Kidney (tissue), 14 donors: ENCODE data around the gene MIA. TPM values are rescaled to one million over a fixed set of nuclear protein-coding genes. Genes with fewer than 3 reads are reported as not detected.
A peak's percentile ranks its signal among the peaks of the same experiment; 100 is the strongest.

Experiments used
- DNase-seq, 5 donors: peaks; one replicate each; pipeline ENCODE4 v3.0.0-alpha.2; 2013 to 2020
- FAIRE-seq: peaks from 2 replicates; lab custom pipeline; 2012; peaks lifted over from hg19 to GRCh38; lab: Jason Lieb, UNC
- H3K27ac ChIP-seq, 2 donors: one replicate each; pipeline ENCODE4 v1.7.0; 2013; ENCODE audit warnings: low read depth in 2 of 2, low read length in 2 of 2, inconsistent platforms in 1 of 2
- H3K27me3 ChIP-seq: one replicate; pipeline ENCODE4 v1.7.1; 2013; ENCODE audit warnings: low read length, inconsistent platforms; ENCODE audit not compliant: control insufficient read depth, insufficient read depth
- H3K36me3 ChIP-seq, 3 donors: one replicate each; pipeline versions ENCODE4 v1.7.0 to v1.7.1; 2013; ENCODE audit warnings: low read length in 3 of 3, control low read depth in 1 of 3, inconsistent platforms in 1 of 3; ENCODE audit not compliant: insufficient read depth in 3 of 3, control insufficient read depth in 2 of 3
- H3K4me1 ChIP-seq, 3 donors: one replicate each; pipeline versions ENCODE4 v1.7.0 to v1.7.1; 2013; ENCODE audit warnings: low read length in 3 of 3, inconsistent platforms in 1 of 3, low read depth in 1 of 3; ENCODE audit not compliant: control insufficient read depth in 2 of 3, insufficient read depth in 2 of 3
- H3K4me3 ChIP-seq, 3 donors: one replicate each; pipeline versions ENCODE4 v1.7.0 to v1.8.1; 2013; ENCODE audit warnings: low read length in 3 of 3, control low read depth in 1 of 3, inconsistent platforms in 1 of 3
- H3K9ac ChIP-seq, 3 donors: one replicate each; pipeline versions ENCODE4 v1.7.0 to v1.7.1; 2013; ENCODE audit warnings: low read length in 3 of 3, control low read depth in 1 of 3, inconsistent platforms in 1 of 3
- H3K9me3 ChIP-seq, 3 donors: one replicate each; pipeline versions ENCODE4 v1.7.0 to v1.7.1; 2013; ENCODE audit warnings: low read length in 3 of 3, control low read depth in 1 of 3, inconsistent platforms in 1 of 3; ENCODE audit not compliant: control insufficient read depth in 2 of 3, insufficient read depth in 1 of 3
- intact Hi-C: fragments of 100-400 bp; cut with DNase I; formaldehyde crosslinking; loops from one replicate; pipeline ENCODE4 v1.11.1; 2022
- polyA plus RNA-seq: library from polyadenylated mRNA; stranded (reverse); fragments of 350-450 nt; fragmentation: Illumina TruSeq; extraction: RNeasy Lipid Tissue Mini Kit (QIAGEN cat#74804); gene quantifications from one replicate; pipeline ENCODE4 v1.2.3, GENCODE V29; 2014; ENCODE audit warnings: low read depth, low replicate concordance; ENCODE audit not compliant: insufficient read depth
- total RNA-seq: library from RNA; stranded (reverse); fragmentation: NEBNext Ultra II Directional; extraction: Animal tissue kit (Norgen Biotek cat#: 25700); gene quantifications from one replicate; pipeline ENCODE4 v1.2.1, GENCODE V29; 2021
- TF ChIP-seq, protein P1 (sequence below): IDR thresholded peaks from 3 replicates; pipeline ENCODE4 v1.5.1; 2012; ENCODE audit warnings: mild to moderate bottlenecking, moderate library complexity, borderline replicate concordance; ENCODE audit not compliant: insufficient read depth; ENCODE audit errors: extremely low read depth
- donor health status: control.
- donor health status: control.
- donor health status: control.
- donor health status: control.
- donor health status: control.
- donor health status: DM: yes; HTN: yes; CAD: no.
- donor health status: Normal renal cell carcinoma (clear cell type).

The MIA gene
- total and polyA plus RNA-seq, 2 donors from 2014 or later, result 6.5 TPM; not detected in 1

DNA sequence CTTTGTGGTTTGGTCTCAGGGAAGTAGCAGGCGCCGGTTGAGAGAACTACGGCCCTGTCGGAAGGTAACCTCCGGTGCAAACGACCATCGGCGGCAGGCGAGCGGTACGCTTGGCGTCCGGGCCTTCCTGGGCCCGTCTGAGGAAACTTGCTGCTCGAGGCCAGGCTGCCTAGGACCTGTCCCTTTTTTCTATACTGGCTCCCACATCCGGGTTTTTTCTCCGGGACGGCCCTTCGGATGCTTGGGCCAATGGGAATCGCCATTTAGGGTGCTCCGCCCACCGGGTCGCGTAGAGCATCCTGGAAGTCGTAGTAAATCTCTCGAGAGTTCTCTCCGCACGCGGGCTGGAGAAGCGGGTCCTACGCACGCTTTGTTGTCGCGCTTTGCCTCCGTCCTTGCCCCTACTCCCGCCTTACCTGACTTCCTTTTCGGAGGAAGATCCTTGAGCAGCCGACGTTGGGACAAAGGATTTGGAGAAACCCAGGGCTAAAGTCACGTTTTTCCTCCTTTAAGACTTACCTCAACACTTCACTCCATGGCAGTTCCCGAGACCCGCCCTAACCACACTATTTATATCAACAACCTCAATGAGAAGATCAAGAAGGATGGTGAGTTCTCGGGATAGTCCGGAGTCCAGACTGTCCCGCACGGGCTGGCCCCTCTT, 24.3 kb upstream of the MIA start, which contains the start of gene SNRPA:
Gene SNRPA (plus strand): TSS at position 330 of the 664 bp plus-strand sequence. CDS start 206 bp downstream, at position 536.
- H3K9ac ChIP-seq, result peak within 1 kb of the TSS; percentile 61 to 97 (median 93)
- peak within 1 kb of the TSS; percentile 93 to 96 for H3K27ac ChIP-seq
- H3K9me3 ChIP-seq, result no peaks in the 10 kb centered on the region
- no peak for FAIRE-seq
- TF ChIP-seq, protein P1, sequence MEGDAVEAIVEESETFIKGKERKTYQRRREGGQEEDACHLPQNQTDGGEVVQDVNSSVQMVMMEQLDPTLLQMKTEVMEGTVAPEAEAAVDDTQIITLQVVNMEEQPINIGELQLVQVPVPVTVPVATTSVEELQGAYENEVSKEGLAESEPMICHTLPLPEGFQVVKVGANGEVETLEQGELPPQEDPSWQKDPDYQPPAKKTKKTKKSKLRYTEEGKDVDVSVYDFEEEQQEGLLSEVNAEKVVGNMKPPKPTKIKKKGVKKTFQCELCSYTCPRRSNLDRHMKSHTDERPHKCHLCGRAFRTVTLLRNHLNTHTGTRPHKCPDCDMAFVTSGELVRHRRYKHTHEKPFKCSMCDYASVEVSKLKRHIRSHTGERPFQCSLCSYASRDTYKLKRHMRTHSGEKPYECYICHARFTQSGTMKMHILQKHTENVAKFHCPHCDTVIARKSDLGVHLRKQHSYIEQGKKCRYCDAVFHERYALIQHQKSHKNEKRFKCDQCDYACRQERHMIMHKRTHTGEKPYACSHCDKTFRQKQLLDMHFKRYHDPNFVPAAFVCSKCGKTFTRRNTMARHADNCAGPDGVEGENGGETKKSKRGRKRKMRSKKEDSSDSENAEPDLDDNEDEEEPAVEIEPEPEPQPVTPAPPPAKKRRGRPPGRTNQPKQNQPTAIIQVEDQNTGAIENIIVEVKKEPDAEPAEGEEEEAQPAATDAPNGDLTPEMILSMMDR, result no peak
- intact Hi-C loops, result no loop called here
- H3K36me3 ChIP-seq, result peaks cover 0 to 3% (median 2%) of the 10 kb centered on the region in 3 donors
- peak within 1 kb of the TSS; percentile 93 to 98 (median 96) for H3K4me3 ChIP-seq
- H3K4me1 ChIP-seq, result peaks cover 3 to 18% (median 16%) of the 10 kb centered on the region in 3 donors
- DNase-seq, result peak; percentile 98 to 99 (median 99)
- no peaks in the 10 kb centered on the region for H3K27me3 ChIP-seq

DNA sequence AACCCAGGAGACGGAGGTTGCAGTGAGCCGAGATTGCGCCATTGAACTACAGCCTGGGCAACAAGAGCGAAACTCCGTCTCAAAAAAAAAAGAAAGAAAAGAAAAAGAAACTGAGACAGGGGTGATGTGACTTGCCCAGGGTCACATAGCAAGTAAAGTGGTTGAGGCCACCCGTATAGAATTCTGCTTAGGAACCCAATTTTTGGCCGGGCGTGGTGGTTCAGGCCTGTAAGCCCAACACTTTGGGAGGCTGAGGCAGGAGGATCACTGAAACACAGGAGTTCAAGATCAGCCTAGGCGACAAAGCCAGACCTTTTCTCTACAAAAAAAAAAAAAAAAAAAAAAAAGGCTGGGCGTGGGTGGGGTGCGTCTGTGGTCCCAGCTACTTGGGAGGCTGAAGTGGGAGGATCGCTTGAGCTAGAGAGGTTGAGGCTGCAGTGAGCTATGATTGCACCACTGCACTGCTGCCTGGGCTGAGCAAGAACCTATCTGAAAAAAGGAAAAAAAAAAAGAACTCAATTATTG, 23.0 kb upstream of the MIA start:
- FAIRE-seq (no peak), DNase-seq (no peak)
- TF ChIP-seq, protein P1, result no peak
- H3K27me3 ChIP-seq, result no peaks in the 10 kb centered on the region
- no peaks in the 10 kb centered on the region for H3K9me3 ChIP-seq
- peak overlapping the region in 2 of 3 donors; percentile 52 to 98 for H3K4me3 ChIP-seq
- peak overlapping the region in 1 of 3 donors; percentile 97 for H3K9ac ChIP-seq
- H3K27ac ChIP-seq, result no peak overlapping the region
- H3K4me1 ChIP-seq, result peaks cover 3 to 20% (median 16%) of the 10 kb centered on the region in 3 donors
- H3K36me3 ChIP-seq, result peaks cover 2 to 6% (median 2%) of the 10 kb centered on the region in 3 donors
- intact Hi-C loops, result no loop called here

DNA sequence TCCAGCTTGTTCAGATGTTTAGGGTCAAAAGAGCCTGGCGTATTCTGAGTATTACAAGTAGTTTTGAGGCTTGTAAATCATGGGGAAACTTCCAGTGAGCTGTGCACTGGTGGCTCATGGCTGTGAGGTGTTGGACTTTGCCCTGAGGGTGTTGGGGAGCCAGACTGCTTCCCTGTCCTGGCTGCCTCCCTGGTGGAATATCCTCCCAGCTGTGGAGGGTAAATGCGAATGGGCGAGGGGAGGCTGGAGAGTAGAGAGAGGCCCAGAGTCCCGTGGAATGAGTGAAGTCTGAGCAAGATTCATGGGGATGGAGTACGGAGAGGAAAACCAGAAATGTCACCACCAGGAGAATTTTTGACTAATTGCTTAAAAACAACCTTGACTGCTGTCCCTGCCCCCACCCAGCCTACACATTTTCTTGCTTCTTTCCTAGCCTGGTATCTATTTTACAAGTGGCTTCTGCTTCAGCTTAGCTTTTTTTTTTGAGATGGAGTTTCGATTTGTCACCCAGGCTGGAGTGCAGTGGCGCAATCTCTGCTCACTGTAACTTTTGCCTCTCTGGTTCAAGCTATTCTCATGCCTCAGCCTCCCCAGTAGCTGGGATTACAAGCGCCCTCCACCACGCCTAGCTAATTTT, 20.6 kb upstream of the MIA start:
- TF ChIP-seq, protein P1, result no peak
- peaks cover 6 to 19% (median 15%) of the 10 kb centered on the region in 3 donors for H3K36me3 ChIP-seq
- no peaks in the 10 kb centered on the region for H3K9me3 ChIP-seq
- peaks cover 3 to 13% (median 10%) of the 10 kb centered on the region in 3 donors for H3K4me1 ChIP-seq
- peak overlapping the region in 1 of 3 donors; percentile 1 for H3K4me3 ChIP-seq
- intact Hi-C loops, result no loop called here
- FAIRE-seq (no peak), DNase-seq (no peak)
- no peak overlapping the region for H3K9ac ChIP-seq
- no peak overlapping the region for H3K27ac ChIP-seq
- H3K27me3 ChIP-seq, result no peaks in the 10 kb centered on the region
